Transverse colon (tissue), 4 donors: ENCODE results near the gene ZNF260. TPM values are rescaled to one million over a fixed set of nuclear protein-coding genes. Genes with fewer than 3 reads are reported as not detected.

ENCODE experiments used
- DNase-seq: peaks from one replicate; pipeline ENCODE4 v3.0.0-alpha.2; 2019
- H3K27ac ChIP-seq, 4 donors: fragments of 200-600 bp; sonication (generic); 2 replicates each; pipeline ENCODE4 v1.5.1; 2016 to 2018; ENCODE audit warnings: inconsistent platforms in 4 of 4
- H3K27me3 ChIP-seq: fragments of 200-600 bp; sonication (generic); 2 replicates; pipeline ENCODE4 v1.5.1; 2017; ENCODE audit warnings: inconsistent platforms
- H3K36me3 ChIP-seq, 4 donors: fragments of 200-600 bp; sonication (generic); 2 replicates each; pipeline ENCODE4 v1.5.1; 2017 to 2019; ENCODE audit warnings: inconsistent platforms in 4 of 4
- H3K4me1 ChIP-seq, 4 donors: fragments of 200-600 bp; sonication (generic); 2 replicates each; pipeline ENCODE4 v1.5.1; 2017 to 2020; ENCODE audit warnings: inconsistent platforms in 4 of 4
- H3K4me3 ChIP-seq, 4 donors: fragments of 200-600 bp; sonication (generic); 1 replicate in 1 of 4; 2 replicates in 3 of 4; pipeline versions ENCODE4 v1.5.1 to v1.6.1; 2017 to 2019; ENCODE audit warnings: inconsistent platforms in 4 of 4
- H3K9me3 ChIP-seq, 2 donors: fragments of 200-600 bp; sonication (generic); 2 replicates each; pipeline ENCODE4 v1.5.1; 2017 to 2019; ENCODE audit warnings: inconsistent platforms in 2 of 2
- EP300 ChIP-seq: sonication (generic); formaldehyde crosslinking; IDR thresholded peaks from one replicate; pipeline ENCODE4 v1.6.1; 2017; ENCODE audit warnings: antibody characterized with exemption, low read depth
- POLR2A ChIP-seq: fragments of 450-650 bp; IDR thresholded peaks from one replicate; pipeline ENCODE4 v1.6.1; 2016; ENCODE audit warnings: antibody characterized with exemption, mild to moderate bottlenecking, moderate library complexity
- POLR2AphosphoS5 ChIP-seq, 3 donors: sonication (generic); formaldehyde crosslinking; IDR thresholded peaks; one replicate each; pipeline ENCODE4 v1.6.1; 2016; ENCODE audit warnings: antibody characterized with exemption in 3 of 3
- WGBS, 2 donors: methylation state at CpG; one replicate each; pipeline ENCODE4 v1.1.5; 2018; ENCODE audit warnings: low coverage in 1 of 2; 5-methylcytosine and 5-hydroxymethylcytosine counted together
- in situ Hi-C, 4 donors: fragments of 200-750 bp; cut with MboI; loops; one replicate each; pipeline versions ENCODE4 v1.15.0 to v1.15.1; 2017; ENCODE audit warnings: low sequenced_read_pairs in 3 of 4, low pct_ligation_motif_present in 1 of 4, low pct_unique_long_range_greater_than_20kb in 1 of 4
- intact Hi-C: fragments of 100-400 bp; cut with DNase I; formaldehyde crosslinking; loops from one replicate; pipeline ENCODE4 v1.15.1; 2023; ENCODE audit warnings: low total_unique reads
- total RNA-seq, 4 donors: library from RNA; depleted of rRNA; stranded (reverse); fragments of >200 nt; gene quantifications; one replicate each; pipeline ENCODE4 v1.1.0, GENCODE V29; 2016
- TF ChIP-seq, protein P1 (sequence below), 5 experiments: fragments of 200-600 bp in 3 of 5; fragments of 450-650 bp in 2 of 5; sonication (generic) in 3 of 5; IDR thresholded peaks; 1 replicate in 2 of 5; 2 replicates in 3 of 5; pipeline ENCODE4 v1.5.1; 2016 to 2017; ENCODE audit warnings: antibody characterized with exemption in 5 of 5, inconsistent platforms in 3 of 5, mild to moderate bottlenecking in 2 of 5, moderate library complexity in 1 of 5

The ZNF260 gene
- total RNA-seq, 4 donors from 2014 or later: 2.6 to 11.1 (median 7.4) TPM

DNA sequence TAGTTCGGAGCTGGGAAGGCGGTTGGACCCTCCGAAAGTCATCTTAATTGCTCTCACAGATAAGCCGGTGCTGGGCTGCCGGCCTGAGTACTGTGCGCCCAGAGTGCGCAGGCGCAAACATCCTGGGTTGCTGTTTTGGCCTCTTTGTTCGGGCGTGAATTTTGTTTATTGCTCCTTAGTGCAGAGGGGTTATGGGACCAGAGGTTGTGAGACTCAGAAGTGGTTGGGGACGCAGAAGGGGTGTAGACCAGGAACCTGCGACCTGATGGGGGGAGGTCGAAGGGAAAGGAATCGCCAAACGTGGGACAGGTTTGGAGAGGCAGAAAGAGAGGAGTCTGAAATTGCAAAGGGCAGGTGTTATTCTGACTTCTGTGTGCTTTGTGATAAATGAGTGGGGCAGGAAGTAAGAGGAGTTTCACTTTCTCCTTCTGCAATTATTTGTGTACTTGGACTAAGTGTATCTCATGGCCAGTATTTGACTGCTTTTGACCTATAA is 38.1 kb downstream of the ZNF260 start:
- in situ Hi-C loops: loop anchor here in 1 of 4 donors (25.0 kb wide), 1 partner anchor 278 kb away; the partner anchor contains the start of genes ZNF146 and ZNF565
- intact Hi-C loops: no loop called here
- Histone ChIP-seq H3K4me1 (peaks cover 7 to 17% (median 12%) of the 10 kb centered on the region in 4 donors), H3K27ac (peak overlapping the region; percentile 95 to 96 (median 95)), H3K36me3 (no peaks in the 10 kb centered on the region), H3K9me3 (no peaks in the 10 kb centered on the region), H3K4me3 (peak overlapping the region; percentile 67 to 77 (median 74)), H3K27me3 (no peaks in the 10 kb centered on the region)
- peak; percentile 83 for DNase-seq
- TF ChIP-seq, protein P1, sequence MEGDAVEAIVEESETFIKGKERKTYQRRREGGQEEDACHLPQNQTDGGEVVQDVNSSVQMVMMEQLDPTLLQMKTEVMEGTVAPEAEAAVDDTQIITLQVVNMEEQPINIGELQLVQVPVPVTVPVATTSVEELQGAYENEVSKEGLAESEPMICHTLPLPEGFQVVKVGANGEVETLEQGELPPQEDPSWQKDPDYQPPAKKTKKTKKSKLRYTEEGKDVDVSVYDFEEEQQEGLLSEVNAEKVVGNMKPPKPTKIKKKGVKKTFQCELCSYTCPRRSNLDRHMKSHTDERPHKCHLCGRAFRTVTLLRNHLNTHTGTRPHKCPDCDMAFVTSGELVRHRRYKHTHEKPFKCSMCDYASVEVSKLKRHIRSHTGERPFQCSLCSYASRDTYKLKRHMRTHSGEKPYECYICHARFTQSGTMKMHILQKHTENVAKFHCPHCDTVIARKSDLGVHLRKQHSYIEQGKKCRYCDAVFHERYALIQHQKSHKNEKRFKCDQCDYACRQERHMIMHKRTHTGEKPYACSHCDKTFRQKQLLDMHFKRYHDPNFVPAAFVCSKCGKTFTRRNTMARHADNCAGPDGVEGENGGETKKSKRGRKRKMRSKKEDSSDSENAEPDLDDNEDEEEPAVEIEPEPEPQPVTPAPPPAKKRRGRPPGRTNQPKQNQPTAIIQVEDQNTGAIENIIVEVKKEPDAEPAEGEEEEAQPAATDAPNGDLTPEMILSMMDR (IDR thresholded peaks at IDR 0.05): no peak
- no peak for TF ChIP-seq POLR2A
- no peak for TF ChIP-seq EP300
- TF ChIP-seq POLR2AphosphoS5 (IDR thresholded peaks at IDR 0.05): no peak
- WGBS, 2 donors: 2 to 20% methylated on average over 2 to 15 of the region's 15 CpGs

DNA sequence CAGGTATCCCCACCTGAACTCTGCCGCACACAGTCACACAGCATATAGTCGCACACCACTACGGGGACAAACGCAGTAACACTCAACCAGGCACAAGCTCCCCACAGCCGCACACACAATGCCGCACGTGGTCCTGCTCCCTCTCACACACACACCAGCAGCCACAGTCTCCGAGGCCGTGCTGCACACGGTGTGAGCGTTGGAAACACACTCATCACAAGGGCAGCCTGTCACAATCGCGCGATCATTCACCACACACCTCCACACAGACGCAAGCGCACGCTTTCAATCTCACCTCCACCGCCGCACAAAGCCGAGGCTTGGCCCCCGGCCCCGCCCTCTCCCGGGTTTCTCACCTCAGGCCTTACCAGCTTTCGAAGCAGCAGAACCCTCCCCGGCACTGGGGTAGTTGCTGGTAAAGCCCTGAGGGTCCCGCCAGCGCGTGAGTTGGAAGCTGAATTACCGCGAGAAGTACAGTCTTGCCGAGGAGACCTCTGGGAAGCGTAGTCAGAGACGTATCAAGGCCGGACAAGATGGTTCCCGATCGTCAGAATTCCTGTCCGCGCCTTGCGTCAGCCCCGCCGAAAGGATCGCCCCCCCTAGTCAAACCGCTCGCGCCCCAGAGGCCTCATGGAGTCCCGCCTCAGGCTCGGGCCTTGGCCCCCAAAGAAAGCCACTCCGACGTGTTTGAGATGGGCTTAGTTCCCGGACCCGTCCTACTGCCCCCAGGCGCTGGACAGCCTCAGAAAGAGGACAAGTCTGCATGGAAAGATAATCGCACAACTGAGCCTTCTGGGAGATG is 38.8 kb downstream of the ZNF260 start, which contains the start of gene ZNF566:
ZNF566 (minus strand) TSS at position 444 of the 802 bp plus-strand sequence. CDS start 13,004 bp downstream, outside the sequence.
- no peaks in the 10 kb centered on the region for H3K27me3 ChIP-seq
- no peaks in the 10 kb centered on the region for H3K36me3 ChIP-seq
- WGBS, 2 donors: 0% methylated on average over 32 of the region's 53 CpGs; no CpG with 5 or more reads in 1 of the 2 donors
- TF ChIP-seq POLR2AphosphoS5 (IDR thresholded peaks at IDR 0.05) (peak; percentile 48 to 60 (median 50)), POLR2A (peak; percentile 57), EP300 (no peak)
- TF ChIP-seq, protein P1 (IDR thresholded peaks at IDR 0.05): no peak
- DNase-seq: peak; percentile 92
- peaks cover 7 to 17% (median 12%) of the 10 kb centered on the region in 4 donors for H3K4me1 ChIP-seq
- no peaks in the 10 kb centered on the region for H3K9me3 ChIP-seq
- intact Hi-C loops (no loop called here), in situ Hi-C loops (loop anchor here in 1 of 4 donors (25.0 kb wide), 1 partner anchor 277 kb away; the partner anchor contains the start of genes ZNF146 and ZNF565)
- H3K27ac ChIP-seq: peak within 1 kb of the TSS; percentile 95 to 96 (median 95)
- peak within 1 kb of the TSS; percentile 67 to 77 (median 74) for H3K4me3 ChIP-seq

DNA sequence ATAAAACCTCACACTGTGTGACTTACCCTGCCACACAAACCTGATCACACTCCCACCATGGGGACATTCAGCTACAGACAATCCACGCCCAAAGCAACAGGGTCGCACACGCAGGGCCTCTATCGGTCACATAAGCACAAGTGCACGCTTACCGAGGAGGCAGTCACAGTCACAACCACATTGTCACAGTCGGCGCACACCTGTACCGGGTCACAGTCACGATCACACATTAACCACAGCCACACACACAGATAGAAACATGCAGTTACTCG is 39.3 kb downstream of the ZNF260 start:
- WGBS, 2 donors: 1% methylated on average over 11 of the region's 11 CpGs; no CpG with 5 or more reads in 1 of the 2 donors
- DNase-seq: no peak

More for the DNA sequence above, 39.3 kb downstream of the ZNF260 start:
- no peak for TF ChIP-seq EP300
- TF ChIP-seq POLR2AphosphoS5 (IDR thresholded peaks at IDR 0.05): no peak
- no peak for TF ChIP-seq POLR2A
- TF ChIP-seq, protein P1 (IDR thresholded peaks at IDR 0.05): no peak
- H3K4me3 ChIP-seq: peak overlapping the region; percentile 67 to 77 (median 74)
- peak overlapping the region; percentile 95 to 96 (median 95) for H3K27ac ChIP-seq
- H3K9me3 ChIP-seq: peaks cover 0 to 4% of the 10 kb centered on the region in 2 donors
- H3K27me3 ChIP-seq: no peaks in the 10 kb centered on the region
- H3K36me3 ChIP-seq: no peaks in the 10 kb centered on the region
- H3K4me1 ChIP-seq: peaks cover 7 to 17% (median 12%) of the 10 kb centered on the region in 4 donors
- intact Hi-C loops: no loop called here
- in situ Hi-C loops: loop anchor here in 1 of 4 donors (25.0 kb wide), 1 partner anchor 276 kb away; the partner anchor contains the start of genes ZNF146 and ZNF565
